ENCODE data around the gene NAGS.
"Not testable (repeated sequence)": the region's sequence is repeated elsewhere in the genome, so short reads cannot be mapped to it uniquely, and the experiment has no call there.

Gene NAGS

GRCh38 chr17:44008205-44008909 is 3.9 kb downstream of the NAGS start:
- H3K27ac ChIP-seq (ENCODE audit: low read length) = no peak overlapping the region

DNA sequence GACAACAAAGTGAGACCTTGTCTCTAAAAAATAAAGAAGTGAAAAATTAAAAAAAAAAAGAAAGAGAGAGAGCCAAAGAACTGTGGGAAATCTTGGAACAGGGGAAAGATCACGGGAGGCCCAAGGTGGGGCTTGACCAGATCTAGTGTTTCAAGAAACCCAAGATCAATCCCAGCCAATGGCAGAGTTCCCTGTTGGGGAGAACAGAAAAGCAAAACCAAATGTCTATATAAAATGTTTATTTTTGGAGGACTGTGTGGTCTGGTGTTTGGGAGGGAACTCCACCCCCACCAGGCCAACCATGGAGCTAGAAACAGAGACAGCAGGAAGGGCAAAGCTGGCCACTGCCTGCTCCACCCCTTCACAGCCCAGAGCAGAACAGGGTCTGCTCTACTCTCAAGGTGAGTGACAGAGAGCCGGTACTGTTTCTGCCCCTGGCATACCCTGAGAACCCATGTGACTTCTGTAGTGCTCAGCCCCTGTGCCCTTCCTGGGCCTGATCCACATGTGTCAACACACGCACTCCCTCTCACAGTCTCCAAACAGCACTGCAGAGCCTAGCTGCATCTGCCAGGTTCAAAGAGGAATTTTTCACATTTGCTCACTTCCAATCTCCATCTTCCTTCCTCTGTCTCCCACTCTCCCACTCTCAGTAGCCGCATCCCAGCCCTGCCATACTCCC is 6.7 kb downstream of the NAGS start:
- no peaks in the 10 kb centered on the region for H3K9me3 ChIP-seq (ENCODE audit: control insufficient read depth in 1 of 2, low read length in 2 of 2)
- peaks cover 0 to 25% of the 10 kb centered on the region in 2 donors for H3K4me1 ChIP-seq (ENCODE audit: control insufficient read depth in 1 of 2, insufficient read depth in 2 of 2, low read length in 2 of 2)
- peaks cover 6 to 19% of the 10 kb centered on the region in 2 donors for H3K36me3 ChIP-seq (ENCODE audit: control insufficient read depth in 1 of 2, insufficient read depth in 2 of 2, low read length in 2 of 2)
- no peak overlapping the region for H3K27ac ChIP-seq (ENCODE audit: low read length)
- H3K27me3 ChIP-seq (ENCODE audit: low read depth, low read length) = peaks cover 3% of the 10 kb centered on the region
- H3K4me3 ChIP-seq (ENCODE audit: low read depth in 1 of 2, low read length in 2 of 2) = no peak overlapping the region

More at GRCh38 chr17:44008205-44008909, 3.9 kb downstream of the NAGS start:
- Histone ChIP-seq H3K27me3 (ENCODE audit: low read depth, low read length) (peaks cover 14% of the 10 kb centered on the region), H3K4me3 (ENCODE audit: low read depth in 1 of 2, low read length in 2 of 2) (peak overlapping the region in 1 of 2 donors; percentile 78), H3K36me3 (ENCODE audit: control insufficient read depth in 1 of 2, insufficient read depth in 2 of 2, low read length in 2 of 2) (peaks cover 6 to 19% of the 10 kb centered on the region in 2 donors), H3K9me3 (ENCODE audit: control insufficient read depth in 1 of 2, low read length in 2 of 2) (no peaks in the 10 kb centered on the region), H3K4me1 (ENCODE audit: control insufficient read depth in 1 of 2, insufficient read depth in 2 of 2, low read length in 2 of 2) (peaks cover 0 to 28% of the 10 kb centered on the region in 2 donors)

- no peaks in the 10 kb centered on the region for H3K27me3 ChIP-seq (ENCODE audit: low read depth, low read length)
- peaks cover 0 to 25% of the 10 kb centered on the region in 2 donors for H3K4me1 ChIP-seq (ENCODE audit: control insufficient read depth in 1 of 2, insufficient read depth in 2 of 2, low read length in 2 of 2)
- H3K4me3 ChIP-seq (ENCODE audit: low read depth in 1 of 2, low read length in 2 of 2) = no peak overlapping the region
- H3K9me3 ChIP-seq (ENCODE audit: control insufficient read depth in 1 of 2, low read length in 2 of 2) = no peaks in the 10 kb centered on the region
- peaks cover 6 to 19% of the 10 kb centered on the region in 2 donors for H3K36me3 ChIP-seq (ENCODE audit: control insufficient read depth in 1 of 2, insufficient read depth in 2 of 2, low read length in 2 of 2)
- H3K27ac ChIP-seq (ENCODE audit: low read length) = no peak overlapping the region
These were observed 7.5 kb downstream of the NAGS start for GRCh38 chr17:44011876-44012275.

GRCh38 chr17:44012391-44012790 is 8.0 kb downstream of the NAGS start:
- H3K36me3 ChIP-seq (ENCODE audit: control insufficient read depth in 1 of 2, insufficient read depth in 2 of 2, low read length in 2 of 2) = peaks cover 6 to 19% of the 10 kb centered on the region in 2 donors
- no peaks in the 10 kb centered on the region for H3K27me3 ChIP-seq (ENCODE audit: low read depth, low read length)
- H3K4me3 ChIP-seq (ENCODE audit: low read depth in 1 of 2, low read length in 2 of 2) = no peak overlapping the region
- H3K27ac ChIP-seq (ENCODE audit: low read length) = no peak overlapping the region
- peaks cover 0 to 20% of the 10 kb centered on the region in 2 donors for H3K4me1 ChIP-seq (ENCODE audit: control insufficient read depth in 1 of 2, insufficient read depth in 2 of 2, low read length in 2 of 2)
- no peaks in the 10 kb centered on the region for H3K9me3 ChIP-seq (ENCODE audit: control insufficient read depth in 1 of 2, low read length in 2 of 2)

GRCh38 chr17:44012874-44013273 is 8.5 kb downstream of the NAGS start:
- Histone ChIP-seq H3K4me1 (ENCODE audit: control insufficient read depth in 1 of 2, insufficient read depth in 2 of 2, low read length in 2 of 2) (peaks cover 0 to 15% of the 10 kb centered on the region in 2 donors), H3K27me3 (ENCODE audit: low read depth, low read length) (no peaks in the 10 kb centered on the region), H3K4me3 (ENCODE audit: low read depth in 1 of 2, low read length in 2 of 2) (no peak overlapping the region), H3K36me3 (ENCODE audit: control insufficient read depth in 1 of 2, insufficient read depth in 2 of 2, low read length in 2 of 2) (peaks cover 6 to 19% of the 10 kb centered on the region in 2 donors), H3K27ac (ENCODE audit: low read length) (no peak overlapping the region), H3K9me3 (ENCODE audit: control insufficient read depth in 1 of 2, low read length in 2 of 2) (no peaks in the 10 kb centered on the region)

GRCh38 chr17:44014133-44014436 is 9.7 kb downstream of the NAGS start:
- Histone ChIP-seq H3K9me3 (ENCODE audit: control insufficient read depth in 1 of 2, low read length in 2 of 2) (no peaks in the 10 kb centered on the region), H3K36me3 (ENCODE audit: control insufficient read depth in 1 of 2, insufficient read depth in 2 of 2, low read length in 2 of 2) (peaks cover 6 to 19% of the 10 kb centered on the region in 2 donors), H3K4me1 (ENCODE audit: control insufficient read depth in 1 of 2, insufficient read depth in 2 of 2, low read length in 2 of 2) (peaks cover 0 to 8% of the 10 kb centered on the region in 2 donors), H3K27me3 (ENCODE audit: low read depth, low read length) (no peaks in the 10 kb centered on the region), H3K27ac (ENCODE audit: low read length) (no peak overlapping the region), H3K4me3 (ENCODE audit: low read depth in 1 of 2, low read length in 2 of 2) (peak overlapping the region; percentile 93 to 99)

- H3K4me1 ChIP-seq (ENCODE audit: control insufficient read depth in 1 of 2, insufficient read depth in 2 of 2, low read length in 2 of 2) = peaks cover 0 to 8% of the 10 kb centered on the region in 2 donors
These were observed 10.2 kb downstream of the NAGS start, which contains the start of gene TMEM101 for GRCh38 chr17:44014437-44015172. Gene TMEM101, minus strand, starts transcription at chr17:44014963. Its CDS starts 11 bp downstream, at chr17:44014952.

DNA sequence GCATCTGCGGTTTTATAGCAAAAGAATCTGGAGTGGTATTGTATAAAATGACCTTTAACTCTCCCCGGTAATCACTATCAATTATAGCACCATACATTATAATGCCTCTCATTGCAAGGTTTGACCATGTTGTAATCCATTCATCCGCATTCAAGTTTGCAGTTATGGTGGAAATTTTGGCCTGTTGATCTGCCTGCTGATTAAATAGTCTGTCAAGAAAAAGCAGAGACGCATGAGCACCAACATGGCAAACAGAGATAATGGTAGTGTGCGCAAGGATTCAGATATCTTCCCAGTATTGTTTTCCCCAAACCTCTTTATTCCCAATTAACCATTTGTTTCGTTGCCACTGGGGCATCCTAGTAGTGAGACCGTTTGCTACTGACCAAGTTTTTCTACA is 16.8 kb downstream of the NAGS start:
- not testable (repeated sequence) for H3K4me3 ChIP-seq (ENCODE audit: low read depth in 1 of 2, low read length in 2 of 2); H3K4me1 ChIP-seq (ENCODE audit: control insufficient read depth in 1 of 2, insufficient read depth in 2 of 2, low read length in 2 of 2); H3K27me3 ChIP-seq (ENCODE audit: low read depth, low read length); H3K36me3 ChIP-seq (ENCODE audit: control insufficient read depth in 1 of 2, insufficient read depth in 2 of 2, low read length in 2 of 2); H3K9me3 ChIP-seq (ENCODE audit: control insufficient read depth in 1 of 2, low read length in 2 of 2); H3K27ac ChIP-seq (ENCODE audit: low read length)

More at GRCh38 chr17:44014437-44015172, 10.2 kb downstream of the NAGS start, which contains the start of gene TMEM101:
- Histone ChIP-seq H3K36me3 (ENCODE audit: control insufficient read depth in 1 of 2, insufficient read depth in 2 of 2, low read length in 2 of 2) (peaks cover 6 to 19% of the 10 kb centered on the region in 2 donors), H3K27ac (ENCODE audit: low read length) (peak within 1 kb of the TSS; percentile 79), H3K4me3 (ENCODE audit: low read depth in 1 of 2, low read length in 2 of 2) (peak within 1 kb of the TSS; percentile 93 to 99), H3K9me3 (ENCODE audit: control insufficient read depth in 1 of 2, low read length in 2 of 2) (no peaks in the 10 kb centered on the region), H3K27me3 (ENCODE audit: low read depth, low read length) (no peaks in the 10 kb centered on the region)

- Histone ChIP-seq H3K9me3 (ENCODE audit: control insufficient read depth in 1 of 2, low read length in 2 of 2) (no peaks in the 10 kb centered on the region), H3K27ac (ENCODE audit: low read length) (no peak overlapping the region), H3K4me1 (ENCODE audit: control insufficient read depth in 1 of 2, insufficient read depth in 2 of 2, low read length in 2 of 2) (no peaks in the 10 kb centered on the region), H3K4me3 (ENCODE audit: low read depth in 1 of 2, low read length in 2 of 2) (no peak overlapping the region), H3K36me3 (ENCODE audit: control insufficient read depth in 1 of 2, insufficient read depth in 2 of 2, low read length in 2 of 2) (peaks cover 3 to 9% of the 10 kb centered on the region in 2 donors), H3K27me3 (ENCODE audit: low read depth, low read length) (no peaks in the 10 kb centered on the region)
These were observed 17.8 kb downstream of the NAGS start for GRCh38 chr17:44022246-44022645.

- no peak overlapping the region for H3K27ac ChIP-seq (ENCODE audit: low read length)
- H3K36me3 ChIP-seq (ENCODE audit: control insufficient read depth in 1 of 2, insufficient read depth in 2 of 2, low read length in 2 of 2) = peaks cover 3 to 9% of the 10 kb centered on the region in 2 donors
- no peak overlapping the region for H3K4me3 ChIP-seq (ENCODE audit: low read depth in 1 of 2, low read length in 2 of 2)
- H3K4me1 ChIP-seq (ENCODE audit: control insufficient read depth in 1 of 2, insufficient read depth in 2 of 2, low read length in 2 of 2) = no peaks in the 10 kb centered on the region
- no peaks in the 10 kb centered on the region for H3K27me3 ChIP-seq (ENCODE audit: low read depth, low read length)
- no peaks in the 10 kb centered on the region for H3K9me3 ChIP-seq (ENCODE audit: control insufficient read depth in 1 of 2, low read length in 2 of 2)
These were observed 19.3 kb downstream of the NAGS start for GRCh38 chr17:44023545-44024270.

DNA sequence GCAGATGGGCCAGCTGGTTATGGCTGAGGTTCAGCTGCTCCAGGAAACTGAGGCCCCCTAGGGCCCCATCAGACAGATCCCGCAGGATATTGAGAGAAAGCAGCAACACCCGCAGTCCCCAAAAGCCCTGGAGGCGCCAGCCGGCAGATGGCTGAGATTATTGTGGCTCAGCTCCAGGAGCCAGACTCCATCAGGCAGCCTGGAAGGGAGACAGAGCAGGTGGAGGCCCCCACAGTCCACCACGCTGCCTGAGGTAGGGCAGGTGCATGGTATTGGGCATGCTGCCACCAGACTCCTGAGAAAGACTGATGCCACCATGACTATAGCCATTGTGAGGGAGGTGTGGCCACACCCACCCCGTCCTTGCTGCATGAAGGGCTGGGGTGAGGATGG is 19.8 kb downstream of the NAGS start:
- H3K27ac ChIP-seq (ENCODE audit: low read length) = no peak overlapping the region
- no peaks in the 10 kb centered on the region for H3K27me3 ChIP-seq (ENCODE audit: low read depth, low read length)
- no peaks in the 10 kb centered on the region for H3K9me3 ChIP-seq (ENCODE audit: control insufficient read depth in 1 of 2, low read length in 2 of 2)
- peaks cover 3 to 9% of the 10 kb centered on the region in 2 donors for H3K36me3 ChIP-seq (ENCODE audit: control insufficient read depth in 1 of 2, insufficient read depth in 2 of 2, low read length in 2 of 2)
- no peaks in the 10 kb centered on the region for H3K4me1 ChIP-seq (ENCODE audit: control insufficient read depth in 1 of 2, insufficient read depth in 2 of 2, low read length in 2 of 2)
- no peak overlapping the region for H3K4me3 ChIP-seq (ENCODE audit: low read depth in 1 of 2, low read length in 2 of 2)

Measured in muscle layer of duodenum (tissue), 2 donors.